NCI-H2196 treated with DMSO at 0.1 percent for 48 hours (cell line): ENCODE data around the gene RANBP3.
"Not testable (repeated sequence)": the region's sequence is repeated elsewhere in the genome, so short reads cannot be mapped to it uniquely, and the experiment has no call there.

Experiments
- DNase-seq: peaks from one replicate; lab custom pipeline; 2025; ENCODE audit not compliant: unreplicated experiment; lab: John Stamatoyannopoulos, UW

RANBP3 gene

GRCh38 chr19:5977785-5978605 is at the start of gene RANBP3:
TSS of gene RANBP3 (minus strand) at chr19:5978140. CDS start at chr19:5978082, 58 bp downstream.
- peak; percentile 99 for DNase-seq

DNA sequence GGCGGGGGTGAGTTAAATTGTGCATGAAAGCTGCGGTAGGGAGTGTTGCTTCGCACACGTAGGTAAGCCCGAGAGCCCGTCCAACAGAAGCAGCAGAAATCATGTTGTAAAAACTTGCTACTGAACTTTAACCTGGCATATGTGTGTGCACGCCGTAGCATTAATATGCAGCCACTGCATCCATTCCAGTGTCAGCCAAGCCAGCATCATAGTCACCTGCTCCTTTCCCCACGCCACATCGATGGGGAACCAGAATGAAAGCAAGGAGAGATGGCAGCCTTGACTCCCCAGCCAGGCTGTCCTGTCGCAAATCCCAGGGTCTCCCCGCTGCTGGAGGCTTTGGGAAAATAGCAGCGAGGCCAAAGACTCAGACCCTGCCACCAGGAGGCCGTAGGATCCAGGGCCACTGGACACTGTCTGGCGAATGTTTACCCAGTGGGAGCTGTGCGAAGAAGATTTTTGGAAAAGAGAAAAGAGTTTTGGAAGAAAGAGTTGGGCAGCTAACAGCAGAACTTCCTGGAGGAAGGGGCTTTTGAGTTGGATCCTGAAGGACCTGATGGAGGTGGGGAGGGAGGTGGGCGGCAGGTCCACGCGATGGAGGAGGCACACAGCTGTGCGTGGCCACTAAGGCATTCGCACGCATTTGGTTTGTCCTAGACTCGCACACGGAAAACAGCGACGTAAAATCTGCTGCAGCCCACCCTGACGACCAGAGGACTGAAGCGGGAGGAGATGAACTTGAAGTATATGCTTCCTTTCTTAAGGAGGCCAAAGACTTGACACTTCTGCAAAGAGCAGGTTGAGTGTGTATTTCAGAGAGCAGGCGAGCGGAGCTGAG is 48.7 kb upstream of the RANBP3 start:
- DNase-seq: no peak

- DNase-seq: not testable (repeated sequence)
Measured at GRCh38 chr19:6024756-6025155, 46.8 kb upstream of the RANBP3 start.

DNA sequence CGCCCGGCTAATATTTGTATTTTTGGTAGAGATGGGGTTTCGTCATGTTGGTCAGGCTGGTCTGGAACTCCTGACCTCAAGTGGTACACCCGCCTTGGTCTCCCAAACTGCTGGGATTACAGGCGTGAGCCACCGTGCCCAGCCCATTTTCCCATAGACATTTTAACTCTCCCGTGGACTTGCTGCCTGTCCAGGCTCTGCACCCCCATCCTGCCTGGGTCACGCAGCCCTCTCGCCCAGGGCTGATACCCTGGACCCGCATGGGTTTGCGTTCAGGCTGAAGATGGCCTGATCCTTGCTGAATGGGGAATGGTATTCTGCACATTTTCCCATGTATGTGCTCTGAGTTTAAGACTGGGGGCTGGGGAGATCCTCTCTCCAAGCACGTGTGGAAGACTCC is 46.0 kb upstream of the RANBP3 start:
- DNase-seq: no peak

DNA sequence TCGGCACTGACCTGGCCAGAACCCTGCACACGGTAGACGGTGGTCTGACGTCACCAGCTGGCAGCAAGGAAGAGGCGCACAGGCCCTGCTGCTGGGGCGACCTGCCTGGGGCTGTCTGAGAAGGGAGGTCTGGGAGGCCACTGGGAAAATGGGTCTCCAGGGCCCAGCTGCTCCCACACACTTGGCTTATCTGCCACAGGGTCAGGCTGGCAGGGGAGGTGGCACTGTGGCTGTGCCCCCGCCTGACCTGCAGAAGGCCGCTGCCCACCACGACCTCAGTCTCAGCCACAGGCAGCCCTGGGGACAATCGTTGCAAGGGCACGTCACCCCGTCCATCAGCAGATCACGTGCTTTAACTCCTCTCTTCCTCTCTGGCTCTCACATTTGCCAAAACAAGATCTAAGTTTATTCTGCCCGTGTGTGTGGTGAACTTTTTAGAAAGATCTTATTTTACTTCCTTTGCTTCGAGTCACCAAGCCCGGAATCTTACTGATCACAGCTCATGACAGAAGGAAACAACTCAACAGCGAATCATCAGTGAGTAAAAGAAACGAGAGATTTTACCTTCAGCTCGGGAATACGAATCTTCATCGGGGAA is 45.2 kb upstream of the RANBP3 start:
- no peak for DNase-seq

- no peak for DNase-seq
Measured at GRCh38 chr19:6022570-6023064, 44.7 kb upstream of the RANBP3 start.

GRCh38 chr19:6021878-6022569 is 44.1 kb upstream of the RANBP3 start:
- peak; percentile 50 for DNase-seq

GRCh38 chr19:6020972-6021805 is 43.2 kb upstream of the RANBP3 start:
- DNase-seq: peak; percentile 61

DNA sequence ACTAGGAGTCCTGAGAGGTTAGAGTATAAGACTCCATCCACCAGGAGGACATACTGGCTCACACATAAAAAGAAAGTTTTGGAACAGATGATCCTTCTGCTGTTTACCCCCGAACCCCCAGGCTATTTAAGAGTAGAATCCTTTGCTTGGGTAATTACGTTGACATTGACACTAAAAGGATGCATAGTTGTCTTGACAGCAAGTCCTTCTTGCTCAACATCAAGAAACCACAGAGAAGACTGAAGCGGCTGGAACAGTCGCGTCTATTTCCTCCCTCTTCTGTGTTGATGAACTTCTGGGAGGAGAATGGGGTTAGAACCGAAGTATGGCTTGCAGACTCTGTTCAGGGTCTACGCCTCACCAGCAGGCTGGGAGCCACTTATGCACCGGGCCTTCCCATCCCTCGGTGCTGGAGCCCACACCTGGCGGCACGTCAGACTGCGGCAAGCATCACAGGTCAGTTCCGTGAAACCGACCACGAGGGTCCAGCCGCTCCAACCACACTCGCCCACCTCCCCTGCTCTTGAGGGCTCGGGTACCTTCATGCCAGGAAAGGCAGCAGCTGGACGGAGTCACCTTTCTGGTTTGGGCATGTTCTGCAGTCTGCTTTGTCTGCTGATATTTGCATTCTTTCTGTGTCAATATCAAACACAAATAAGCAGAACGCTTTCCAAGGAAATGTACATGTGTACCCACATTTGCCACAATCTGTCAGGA is 42.4 kb upstream of the RANBP3 start:
- DNase-seq: peak; percentile 84

- DNase-seq: no peak
Measured at GRCh38 chr19:6018786-6019185, 40.8 kb upstream of the RANBP3 start.

DNA sequence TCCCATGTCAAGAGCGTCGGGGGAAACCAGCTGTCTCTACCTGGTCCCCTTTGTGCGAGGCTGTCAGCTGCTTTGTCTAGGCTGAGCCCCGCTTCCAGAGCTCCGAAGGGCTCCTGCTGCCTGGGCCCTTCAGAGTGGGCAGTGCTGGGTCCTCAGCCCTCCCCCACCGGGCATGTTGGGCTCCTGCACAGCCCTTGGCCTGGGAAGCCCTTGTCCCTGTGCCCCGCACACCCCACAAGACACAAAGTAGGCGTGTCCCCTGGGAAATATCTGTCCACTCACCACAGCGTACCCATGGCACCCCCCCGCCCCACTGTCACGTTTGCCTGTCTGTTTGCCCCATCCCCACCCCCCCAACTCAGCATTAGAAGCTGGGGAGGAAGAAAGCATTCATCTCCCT is 39.6 kb upstream of the RANBP3 start:
- no peak for DNase-seq

DNA sequence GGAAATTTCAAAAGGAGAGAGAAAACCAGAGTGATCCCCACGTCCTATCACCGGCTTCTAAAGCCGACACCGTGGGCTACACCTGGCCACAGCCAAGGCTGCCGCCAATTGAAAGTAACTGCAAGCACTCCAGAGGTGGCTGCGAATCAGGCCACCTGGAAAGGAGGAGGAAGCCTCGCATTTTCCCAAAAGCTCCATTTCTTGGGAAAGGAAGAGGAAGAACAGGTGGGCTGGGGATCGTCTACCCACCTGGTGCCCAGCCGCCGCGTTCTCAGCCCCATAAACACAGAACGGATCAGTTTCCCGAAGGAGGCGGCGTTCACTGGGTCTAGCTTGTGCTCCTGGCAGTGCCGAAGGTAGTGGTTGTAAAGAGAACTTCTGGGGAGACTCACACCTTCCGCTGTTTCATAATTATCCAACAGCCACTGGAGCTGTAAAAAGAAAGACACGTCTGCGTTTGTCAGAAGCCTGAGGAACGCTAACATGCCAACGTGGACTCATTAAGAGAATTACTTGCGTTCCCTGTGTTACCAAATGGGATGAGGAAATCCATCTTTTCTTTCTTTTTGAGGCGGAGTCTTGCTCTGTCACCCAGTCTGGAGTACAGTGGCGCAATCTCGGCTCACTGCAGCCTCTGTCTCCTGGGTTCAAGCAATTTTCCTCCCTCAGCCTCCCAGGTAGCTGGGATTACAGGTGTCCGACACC is 38.1 kb upstream of the RANBP3 start:
- no peak for DNase-seq

- DNase-seq: no peak
Measured at GRCh38 chr19:6014551-6015135, 36.7 kb upstream of the RANBP3 start.

GRCh38 chr19:6012426-6013170 is 34.7 kb upstream of the RANBP3 start:
- DNase-seq: no peak

GRCh38 chr19:6011794-6012193 is 33.9 kb upstream of the RANBP3 start:
- no peak for DNase-seq

GRCh38 chr19:6011206-6011605 is 33.3 kb upstream of the RANBP3 start:
- DNase-seq: no peak

DNA sequence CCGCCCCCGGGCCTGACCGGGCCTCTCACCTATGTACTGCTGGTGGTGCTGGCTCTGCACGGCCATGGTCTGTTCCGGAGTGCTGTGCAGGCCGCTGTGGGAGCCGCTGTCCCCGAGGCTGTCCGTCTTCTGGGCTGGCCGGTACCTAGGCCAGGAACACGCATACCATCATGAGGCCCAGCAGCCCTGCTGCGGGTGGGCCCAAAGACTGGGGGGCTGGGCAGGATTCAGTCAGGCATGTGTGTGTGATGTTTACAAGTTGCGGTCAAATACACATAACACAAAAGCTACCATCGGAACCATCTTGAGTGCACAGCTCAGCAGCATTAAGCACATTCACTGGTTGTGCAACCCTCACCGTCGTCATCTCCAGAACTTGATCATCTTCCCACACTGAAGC is 32.2 kb upstream of the RANBP3 start:
- DNase-seq: no peak

DNA sequence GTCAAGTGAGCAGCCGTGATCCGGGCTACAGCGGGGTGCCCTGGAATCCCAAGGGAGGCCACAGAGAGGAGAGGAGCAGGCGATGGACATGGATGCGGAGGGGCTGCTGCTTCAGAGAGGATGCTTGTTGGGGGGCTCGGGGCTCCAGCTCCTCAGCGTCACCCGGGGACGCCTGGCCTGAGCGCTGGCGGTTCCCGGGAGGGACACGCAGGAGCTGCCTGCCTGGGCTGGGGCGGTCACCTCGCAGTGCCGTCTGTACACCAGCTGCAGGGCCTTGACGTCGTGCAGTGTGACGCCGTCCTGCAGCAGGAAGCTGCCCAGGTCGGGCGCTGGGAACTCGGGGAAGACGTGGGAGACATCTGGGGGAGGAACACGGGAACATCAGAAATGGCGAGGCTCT is 29.9 kb upstream of the RANBP3 start:
- DNase-seq: no peak
